Prostate gland (tissue), 2 donors: ENCODE results near the gene NSG2.

ENCODE experiments used
- CTCF ChIP-seq, 4 experiments: fragments of 200-600 bp in 2 of 4; fragments of 450-650 bp in 2 of 4; sonication (generic) in 2 of 4; IDR thresholded peaks; 1 replicate in 3 of 4; 2 replicates in 1 of 4; pipeline ENCODE4 v1.5.1; 2016 to 2019; ENCODE audit warnings: antibody characterized with exemption in 4 of 4, mild to moderate bottlenecking in 2 of 4, moderate library complexity in 2 of 4
- POLR2A ChIP-seq: fragments of 450-650 bp; IDR thresholded peaks from one replicate; pipeline ENCODE4 v1.6.1; 2016; ENCODE audit warnings: antibody characterized with exemption, mild to moderate bottlenecking

DNA sequence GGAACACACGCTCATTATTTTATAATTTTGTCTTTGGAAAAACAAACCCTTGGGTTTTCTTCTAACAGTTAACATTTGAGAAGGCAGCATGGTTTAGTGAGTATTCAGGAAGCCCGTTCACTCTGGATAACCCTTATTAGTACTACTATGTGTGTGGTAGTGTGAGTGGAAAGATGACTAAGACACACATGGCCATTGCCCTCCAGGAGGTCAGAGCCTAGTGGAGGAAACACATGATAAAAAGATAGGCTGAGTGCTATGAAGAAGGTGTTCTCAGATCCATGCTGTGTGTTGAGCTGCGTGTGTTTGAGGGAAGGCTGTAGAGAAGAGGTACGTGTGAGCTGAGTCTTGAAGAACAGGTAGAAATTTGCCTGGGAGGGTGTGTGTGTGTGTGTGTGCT, 48.2 kb upstream of the NSG2 start:
- TF ChIP-seq CTCF (IDR thresholded peaks at IDR 0.05) (no peak), POLR2A (no peak)
